AG20443 (cell line): ENCODE data around the gene CHCHD1.
A peak's percentile ranks its signal among the peaks of the same experiment; 100 is the strongest.
"Not testable (repeated sequence)": the region's sequence is repeated elsewhere in the genome, so short reads cannot be mapped to it uniquely, and the experiment has no call there.

Experiments
- DNase-seq: peaks from one replicate; pipeline ENCODE4 v3.0.0; 2012; ENCODE audit warnings: low spot score, mixed read lengths

Gene CHCHD1

GRCh38 chr10:73793456-73793855 is 11.6 kb downstream of the CHCHD1 start:
- DNase-seq, result no peak

GRCh38 chr10:73795491-73795890 is 13.6 kb downstream of the CHCHD1 start:
- DNase-seq, result not testable (repeated sequence)

- DNase-seq, result not testable (repeated sequence)
Measured at GRCh38 chr10:73796035-73796434, 14.2 kb downstream of the CHCHD1 start.

GRCh38 chr10:73796766-73797165 is 14.9 kb downstream of the CHCHD1 start:
- DNase-seq, result no peak

GRCh38 chr10:73797324-73798025 is 15.6 kb downstream of the CHCHD1 start:
- DNase-seq, result no peak

GRCh38 chr10:73798087-73798486 is 16.2 kb downstream of the CHCHD1 start:
- no peak for DNase-seq

GRCh38 chr10:73798927-73799560 is 17.2 kb downstream of the CHCHD1 start:
- no peak for DNase-seq

- no peak for DNase-seq
Measured at GRCh38 chr10:73799899-73800559, 18.2 kb downstream of the CHCHD1 start.

GRCh38 chr10:73800560-73801252 is 18.9 kb downstream of the CHCHD1 start:
- no peak for DNase-seq

GRCh38 chr10:73801253-73801590 is 19.4 kb downstream of the CHCHD1 start:
- no peak for DNase-seq

- DNase-seq, result no peak
Measured at GRCh38 chr10:73802276-73802991, 20.6 kb downstream of the CHCHD1 start.

GRCh38 chr10:73803680-73804286 is 21.9 kb downstream of the CHCHD1 start:
- DNase-seq, result no peak

- DNase-seq, result no peak
Measured at GRCh38 chr10:73806176-73806950, 24.5 kb downstream of the CHCHD1 start.

GRCh38 chr10:73807471-73807870 is 25.6 kb downstream of the CHCHD1 start:
- no peak for DNase-seq

GRCh38 chr10:73808021-73808815 is 26.4 kb downstream of the CHCHD1 start:
- no peak for DNase-seq

GRCh38 chr10:73809061-73809818 is 27.4 kb downstream of the CHCHD1 start:
- DNase-seq, result no peak

- DNase-seq, result no peak
Measured at GRCh38 chr10:73810358-73810734, 28.5 kb downstream of the CHCHD1 start.

GRCh38 chr10:73810735-73811465 is 29.1 kb downstream of the CHCHD1 start:
- DNase-seq, result peak; percentile 63

GRCh38 chr10:73812657-73813056 is 30.8 kb downstream of the CHCHD1 start:
- DNase-seq, result no peak
